Fibroblast of skin of right biceps (primary cell): ENCODE results near the gene PHF13.
A peak's percentile ranks its signal among the peaks of the same experiment; 100 is the strongest.

ENCODE experiments used
- DNase-seq: peaks from one replicate; pipeline ENCODE4 v3.0.0-alpha.2; 2013

Gene PHF13

DNA sequence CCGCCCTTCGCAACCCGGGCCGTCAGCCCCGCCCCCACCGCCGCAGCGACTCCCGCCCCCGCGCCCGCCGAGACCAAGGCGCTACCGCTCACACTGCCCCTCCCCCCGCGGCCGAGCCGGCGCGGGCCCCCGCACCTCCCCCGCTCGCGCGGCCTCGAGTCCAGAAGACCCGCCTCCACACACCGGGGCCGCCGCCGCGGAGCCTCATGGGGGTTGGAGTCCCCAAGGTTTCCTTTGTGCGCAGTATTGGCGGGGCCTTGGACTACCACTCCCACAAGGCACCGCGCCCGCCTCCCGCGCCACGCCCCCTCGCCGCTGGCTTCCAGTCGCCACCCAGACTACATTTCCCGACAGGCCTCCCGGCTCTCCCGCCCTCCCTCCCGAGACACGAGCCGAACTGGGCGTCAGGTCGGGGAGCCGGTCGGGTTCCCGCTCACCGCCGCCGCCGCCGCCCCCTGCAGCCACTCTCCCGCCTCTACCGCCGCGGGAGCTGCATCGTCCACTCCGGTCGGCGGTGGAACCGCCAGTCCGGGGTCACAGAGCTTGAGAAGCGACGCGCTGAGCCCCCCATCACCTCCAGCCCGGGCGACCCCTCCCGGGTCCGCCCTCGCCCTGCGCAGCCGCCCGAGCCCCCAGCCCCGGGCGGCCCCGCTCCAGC lies at the start of gene PHF13:
PHF13 (plus strand) TSS at position 371 of the 658 bp plus-strand sequence. CDS start 336 bp downstream, outside the sequence.
- DNase-seq = peak; percentile 100

DNA sequence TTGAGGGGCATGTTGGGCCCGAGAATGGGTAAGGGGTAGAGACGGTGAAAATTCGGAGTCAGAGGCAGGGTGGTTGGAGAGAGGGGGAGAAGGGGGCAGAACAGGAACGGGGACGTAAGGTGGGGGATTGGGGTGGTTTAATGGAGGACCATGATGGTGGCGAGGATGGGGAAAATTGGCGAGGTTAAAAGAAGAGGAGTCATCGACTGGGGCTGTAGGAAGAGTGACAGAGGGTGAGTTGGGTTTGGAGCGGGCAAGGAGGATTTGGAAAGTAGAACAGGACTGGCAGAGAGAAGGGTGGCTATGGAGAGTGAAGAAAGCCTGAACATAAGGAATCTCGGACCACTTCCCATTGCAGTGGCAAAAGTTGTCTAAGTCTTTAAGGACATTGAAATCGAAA lies 44.5 kb upstream of the PHF13 start:
- no peak for DNase-seq

DNA sequence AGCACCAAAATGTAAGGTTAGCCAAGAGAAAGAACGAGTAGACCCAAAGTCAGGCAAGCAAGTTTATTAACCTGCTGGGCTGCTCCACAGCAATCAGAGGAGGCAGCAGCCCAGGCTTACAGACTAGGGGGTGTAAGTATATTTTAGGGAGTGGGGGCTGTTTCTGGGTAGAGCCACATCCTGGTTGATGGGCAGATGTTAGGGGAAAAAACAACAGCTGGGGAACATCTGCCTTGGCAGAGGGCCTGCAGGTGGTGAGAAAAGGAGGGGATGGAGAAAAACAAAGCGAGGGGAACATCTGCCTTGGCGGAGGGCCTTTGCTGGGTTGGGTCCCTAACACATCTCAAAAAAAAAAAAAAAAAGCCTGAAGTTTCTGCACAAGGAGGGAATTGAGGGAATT lies 43.4 kb upstream of the PHF13 start:
- DNase-seq = no peak

DNA sequence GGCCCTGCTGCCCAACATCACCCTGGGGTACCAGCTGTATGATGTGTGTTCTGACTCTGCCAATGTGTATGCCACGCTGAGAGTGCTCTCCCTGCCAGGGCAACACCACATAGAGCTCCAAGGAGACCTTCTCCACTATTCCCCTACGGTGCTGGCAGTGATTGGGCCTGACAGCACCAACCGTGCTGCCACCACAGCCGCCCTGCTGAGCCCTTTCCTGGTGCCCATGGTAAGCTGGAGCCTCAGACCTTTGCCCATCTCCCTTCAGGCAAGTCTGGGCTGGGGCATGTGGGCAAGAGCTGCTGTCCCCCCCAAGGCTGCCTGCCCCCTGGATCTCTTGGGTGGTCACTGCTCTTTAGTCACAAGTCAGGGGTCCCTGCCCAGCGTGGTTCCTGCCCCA lies 42.5 kb upstream of the PHF13 start:
- DNase-seq = no peak

DNA sequence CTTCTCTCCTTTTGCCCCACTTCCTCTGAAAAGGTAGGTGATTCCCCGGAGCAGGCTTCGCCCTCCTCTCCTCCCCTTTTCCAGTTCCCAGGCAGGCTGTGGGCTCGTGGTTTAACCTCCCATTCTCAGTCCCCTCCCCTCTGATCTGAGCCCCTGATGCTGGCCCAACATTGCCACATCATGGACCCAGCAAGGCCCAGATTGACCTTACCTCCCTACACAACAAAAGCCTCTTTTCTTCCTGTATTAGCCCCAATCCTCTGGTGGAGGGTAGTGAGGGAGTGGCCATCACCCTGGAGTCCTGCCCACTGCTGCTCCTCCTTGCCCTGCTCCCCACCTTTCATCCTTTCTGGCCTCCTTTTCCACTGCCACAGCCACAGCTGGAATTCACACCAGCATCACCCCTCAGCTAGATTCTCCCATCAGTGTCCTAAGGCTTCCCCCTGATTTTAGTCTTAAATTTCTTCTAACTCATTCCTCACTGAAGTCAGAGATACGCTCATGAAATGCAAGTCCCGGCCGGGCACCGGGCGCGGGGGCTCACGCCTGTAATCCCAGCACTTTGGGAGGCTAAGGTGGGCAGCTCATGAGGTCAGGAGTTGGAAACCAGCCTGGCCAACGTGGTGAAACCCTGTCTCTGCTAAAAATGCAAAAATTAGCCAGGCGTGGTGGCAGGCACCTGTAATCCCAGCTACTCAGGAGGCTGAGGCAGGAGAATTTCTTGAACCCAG lies 40.7 kb upstream of the PHF13 start:
- no peak for DNase-seq

DNA sequence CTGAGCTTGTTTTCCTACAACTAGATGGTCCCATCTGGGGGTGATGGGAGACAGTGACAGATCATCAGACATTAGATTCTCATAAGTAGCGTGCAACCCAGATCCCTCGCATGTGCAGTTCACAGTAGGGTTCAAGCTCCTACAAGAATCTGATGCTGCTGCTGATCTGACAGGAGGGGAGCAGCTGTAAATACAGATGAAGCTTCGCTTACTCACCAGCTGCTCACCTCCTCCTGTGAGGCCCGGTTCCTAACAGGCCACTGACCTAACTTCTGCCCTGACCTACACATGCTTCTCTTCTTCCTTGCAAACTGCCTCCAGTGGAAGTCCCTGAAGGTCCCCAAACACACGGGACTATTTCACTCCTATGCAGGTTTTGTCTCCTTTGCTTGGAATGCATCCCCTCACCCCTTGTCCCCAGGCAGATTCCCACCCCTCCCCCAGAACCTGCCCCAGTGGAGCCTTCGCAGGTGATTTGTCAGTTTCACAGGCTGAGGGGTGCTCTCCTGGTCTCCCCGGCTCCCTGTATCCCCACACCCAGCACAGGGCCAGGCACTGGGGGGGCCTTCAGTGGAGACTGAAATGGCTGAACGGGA lies 39.4 kb upstream of the PHF13 start:
- no peak for DNase-seq

DNA sequence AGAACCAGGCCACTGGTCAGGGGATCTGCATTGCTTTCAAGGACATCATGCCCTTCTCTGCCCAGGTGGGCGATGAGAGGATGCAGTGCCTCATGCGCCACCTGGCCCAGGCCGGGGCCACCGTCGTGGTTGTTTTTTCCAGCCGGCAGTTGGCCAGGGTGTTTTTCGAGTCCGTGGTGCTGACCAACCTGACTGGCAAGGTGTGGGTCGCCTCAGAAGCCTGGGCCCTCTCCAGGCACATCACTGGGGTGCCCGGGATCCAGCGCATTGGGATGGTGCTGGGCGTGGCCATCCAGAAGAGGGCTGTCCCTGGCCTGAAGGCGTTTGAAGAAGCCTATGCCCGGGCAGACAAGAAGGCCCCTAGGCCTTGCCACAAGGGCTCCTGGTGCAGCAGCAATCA lies 38.7 kb upstream of the PHF13 start:
- no peak for DNase-seq

DNA sequence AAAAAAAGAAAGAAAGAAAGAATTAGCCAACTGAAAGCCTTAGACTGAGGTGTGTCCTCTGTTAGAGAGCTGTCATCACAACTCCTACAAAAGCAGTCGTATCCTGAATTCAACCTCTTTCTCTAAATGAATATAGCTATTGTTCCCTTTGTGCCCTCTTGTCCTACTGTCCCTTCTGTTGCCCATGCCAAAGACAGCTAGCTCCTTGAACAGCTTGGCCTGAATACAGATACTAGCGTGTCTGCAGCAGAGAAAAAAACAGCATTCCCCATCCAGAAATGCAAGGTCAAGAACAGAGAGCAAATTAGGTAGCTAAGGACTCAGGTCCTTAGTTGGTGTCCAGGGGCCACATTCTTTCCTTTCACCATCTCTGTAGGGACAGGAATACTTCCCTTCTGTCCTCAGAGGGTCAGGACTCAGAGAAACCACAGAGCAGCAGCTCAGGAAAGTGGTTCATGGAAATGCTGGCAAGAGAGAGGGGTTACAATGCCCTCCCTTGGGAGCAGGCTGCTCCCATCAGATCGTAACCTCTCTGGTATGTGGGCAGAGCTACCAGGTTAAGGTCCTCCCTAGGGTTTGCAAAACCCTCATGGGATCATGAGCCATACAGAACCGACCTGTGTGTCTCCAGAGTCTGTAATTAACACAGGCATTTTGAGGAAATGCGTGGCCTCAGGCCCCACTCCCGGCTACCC lies 35.6 kb upstream of the PHF13 start:
- DNase-seq = peak; percentile 9

DNA sequence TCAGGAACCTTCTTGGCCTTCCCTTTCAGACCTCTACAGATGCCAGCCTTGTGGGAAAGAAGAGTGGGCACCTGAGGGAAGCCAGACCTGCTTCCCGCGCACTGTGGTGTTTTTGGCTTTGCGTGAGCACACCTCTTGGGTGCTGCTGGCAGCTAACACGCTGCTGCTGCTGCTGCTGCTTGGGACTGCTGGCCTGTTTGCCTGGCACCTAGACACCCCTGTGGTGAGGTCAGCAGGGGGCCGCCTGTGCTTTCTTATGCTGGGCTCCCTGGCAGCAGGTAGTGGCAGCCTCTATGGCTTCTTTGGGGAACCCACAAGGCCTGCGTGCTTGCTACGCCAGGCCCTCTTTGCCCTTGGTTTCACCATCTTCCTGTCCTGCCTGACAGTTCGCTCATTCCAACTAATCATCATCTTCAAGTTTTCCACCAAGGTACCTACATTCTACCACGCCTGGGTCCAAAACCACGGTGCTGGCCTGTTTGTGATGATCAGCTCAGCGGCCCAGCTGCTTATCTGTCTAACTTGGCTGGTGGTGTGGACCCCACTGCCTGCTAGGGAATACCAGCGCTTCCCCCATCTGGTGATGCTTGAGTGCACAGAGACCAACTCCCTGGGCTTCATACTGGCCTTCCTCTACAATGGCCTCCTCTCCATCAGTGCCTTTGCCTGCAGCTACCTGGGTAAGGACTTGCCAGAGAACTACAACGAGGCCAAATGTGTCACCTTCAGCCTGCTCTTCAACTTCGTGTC lies 34.7 kb upstream of the PHF13 start:
- no peak for DNase-seq

DNA sequence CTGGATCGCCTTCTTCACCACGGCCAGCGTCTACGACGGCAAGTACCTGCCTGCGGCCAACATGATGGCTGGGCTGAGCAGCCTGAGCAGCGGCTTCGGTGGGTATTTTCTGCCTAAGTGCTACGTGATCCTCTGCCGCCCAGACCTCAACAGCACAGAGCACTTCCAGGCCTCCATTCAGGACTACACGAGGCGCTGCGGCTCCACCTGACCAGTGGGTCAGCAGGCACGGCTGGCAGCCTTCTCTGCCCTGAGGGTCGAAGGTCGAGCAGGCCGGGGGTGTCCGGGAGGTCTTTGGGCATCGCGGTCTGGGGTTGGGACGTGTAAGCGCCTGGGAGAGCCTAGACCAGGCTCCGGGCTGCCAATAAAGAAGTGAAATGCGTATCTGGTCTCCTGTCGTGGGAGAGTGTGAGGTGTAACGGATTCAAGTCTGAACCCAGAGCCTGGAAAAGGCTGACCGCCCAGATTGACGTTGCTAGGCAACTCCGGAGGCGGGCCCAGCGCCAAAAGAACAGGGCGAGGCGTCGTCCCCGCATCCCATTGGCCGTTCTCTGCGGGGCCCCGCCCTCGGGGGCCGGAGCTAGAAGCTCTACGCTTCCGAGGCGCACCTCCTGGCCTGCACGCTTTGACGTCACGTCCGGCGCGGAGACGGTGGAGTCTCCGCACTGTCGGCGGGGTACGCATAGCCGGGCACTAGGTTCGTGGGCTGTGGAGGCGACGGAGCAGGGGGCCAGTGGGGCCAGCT lies 34.0 kb upstream of the PHF13 start, which contains the start of gene ZBTB48:
ZBTB48 (plus strand) TSS at position 621 of the 745 bp plus-strand sequence. CDS start 616 bp downstream, outside the sequence.
- peak; percentile 97 for DNase-seq

DNA sequence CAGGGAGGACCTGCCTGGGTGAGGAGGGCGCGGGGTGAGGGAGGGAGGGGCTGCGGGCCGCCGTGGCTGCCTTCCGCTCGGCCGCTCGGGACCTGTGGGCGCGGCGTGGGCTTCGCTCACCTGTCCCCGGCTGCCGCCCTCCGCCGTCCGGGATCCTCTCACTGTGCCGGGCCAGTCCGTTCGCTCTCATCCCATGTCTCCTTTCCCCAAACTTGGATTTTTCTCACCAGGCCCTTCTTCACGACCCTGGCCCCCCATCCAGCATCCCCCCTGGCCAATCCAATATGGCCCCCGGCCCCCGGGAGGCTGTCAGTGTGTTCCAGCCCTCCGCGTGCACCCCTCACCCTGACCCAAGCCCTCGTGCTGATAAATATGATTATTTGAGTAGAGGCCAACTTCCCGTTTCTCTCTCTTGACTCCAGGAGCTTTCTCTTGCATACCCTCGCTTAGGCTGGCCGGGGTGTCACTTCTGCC lies 33.4 kb upstream of the PHF13 start:
- no peak for DNase-seq

DNA sequence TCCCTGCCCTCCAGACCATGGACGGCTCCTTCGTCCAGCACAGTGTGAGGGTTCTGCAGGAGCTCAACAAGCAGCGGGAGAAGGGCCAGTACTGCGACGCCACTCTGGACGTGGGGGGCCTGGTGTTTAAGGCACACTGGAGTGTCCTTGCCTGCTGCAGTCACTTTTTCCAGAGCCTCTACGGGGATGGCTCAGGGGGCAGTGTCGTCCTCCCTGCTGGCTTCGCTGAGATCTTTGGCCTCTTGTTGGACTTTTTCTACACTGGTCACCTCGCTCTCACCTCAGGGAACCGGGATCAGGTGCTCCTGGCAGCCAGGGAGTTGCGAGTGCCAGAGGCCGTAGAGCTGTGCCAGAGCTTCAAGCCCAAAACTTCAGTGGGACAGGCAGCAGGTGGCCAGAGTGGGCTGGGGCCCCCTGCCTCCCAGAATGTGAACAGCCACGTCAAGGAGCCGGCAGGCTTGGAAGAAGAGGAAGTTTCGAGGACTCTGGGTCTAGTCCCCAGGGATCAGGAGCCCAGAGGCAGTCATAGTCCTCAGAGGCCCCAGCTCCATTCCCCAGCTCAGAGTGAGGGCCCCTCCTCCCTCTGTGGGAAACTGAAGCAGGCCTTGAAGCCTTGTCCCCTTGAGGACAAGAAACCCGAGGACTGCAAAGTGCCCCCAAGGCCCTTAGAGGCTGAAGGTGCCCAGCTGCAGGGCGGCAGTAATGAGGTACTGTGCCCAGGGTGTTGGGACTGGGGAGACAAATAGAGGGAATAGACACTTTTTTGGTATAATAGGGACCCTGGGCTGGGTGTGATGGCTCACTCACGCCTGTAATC lies 32.7 kb upstream of the PHF13 start:
- DNase-seq = no peak

DNA sequence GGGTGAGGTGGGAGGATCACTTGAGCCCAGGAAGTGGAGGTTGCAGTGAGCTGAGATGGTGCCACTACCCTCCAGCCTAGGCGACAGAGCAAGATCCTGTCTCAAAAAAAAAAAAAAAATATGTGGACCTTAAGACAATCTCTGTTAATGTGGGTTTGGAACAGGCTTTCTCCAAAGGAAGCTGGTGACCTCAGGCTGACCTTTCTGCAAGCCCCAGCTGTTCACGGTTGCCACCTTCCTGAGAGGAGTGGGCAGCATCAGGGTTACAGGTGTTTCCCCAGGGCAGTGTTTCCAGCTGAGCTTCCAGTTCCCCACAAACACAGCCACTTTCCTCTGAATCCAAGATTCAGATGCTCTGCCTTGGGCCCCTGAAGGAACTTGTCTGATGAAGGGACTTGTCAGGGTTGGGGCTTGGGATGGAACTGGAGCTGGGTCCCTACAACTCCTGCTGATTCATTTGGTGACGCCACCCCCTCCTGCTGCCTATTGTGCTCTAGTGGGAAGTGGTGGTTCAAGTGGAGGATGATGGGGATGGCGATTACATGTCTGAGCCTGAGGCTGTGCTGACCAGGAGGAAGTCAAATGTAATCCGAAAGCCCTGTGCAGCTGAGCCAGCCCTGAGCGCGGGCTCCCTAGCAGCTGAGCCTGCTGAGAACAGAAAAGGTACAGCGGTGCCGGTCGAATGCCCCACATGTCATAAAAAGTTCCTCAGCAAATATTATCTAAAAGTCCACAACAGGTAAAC lies 31.8 kb upstream of the PHF13 start:
- no peak for DNase-seq

DNA sequence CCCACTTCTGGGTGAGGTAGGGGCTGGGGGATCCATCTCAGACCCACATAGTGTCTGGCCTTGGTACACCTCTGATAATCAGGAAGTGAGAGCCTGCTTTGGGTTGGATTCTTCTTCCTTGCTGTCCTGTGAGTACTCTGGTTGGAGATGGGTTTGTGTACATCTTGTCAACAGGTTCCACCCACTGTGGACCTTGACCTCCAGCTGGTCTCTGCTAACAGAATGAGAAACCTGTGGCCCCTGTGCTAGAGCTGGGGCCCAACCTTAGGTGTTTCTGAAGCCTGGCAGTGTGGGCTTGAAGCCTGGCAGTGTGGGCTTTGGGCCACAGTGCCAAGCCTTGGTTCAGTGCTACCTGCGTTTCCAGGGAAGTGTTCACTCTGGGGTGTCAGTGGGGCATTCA lies 31.2 kb upstream of the PHF13 start:
- DNase-seq = no peak

DNA sequence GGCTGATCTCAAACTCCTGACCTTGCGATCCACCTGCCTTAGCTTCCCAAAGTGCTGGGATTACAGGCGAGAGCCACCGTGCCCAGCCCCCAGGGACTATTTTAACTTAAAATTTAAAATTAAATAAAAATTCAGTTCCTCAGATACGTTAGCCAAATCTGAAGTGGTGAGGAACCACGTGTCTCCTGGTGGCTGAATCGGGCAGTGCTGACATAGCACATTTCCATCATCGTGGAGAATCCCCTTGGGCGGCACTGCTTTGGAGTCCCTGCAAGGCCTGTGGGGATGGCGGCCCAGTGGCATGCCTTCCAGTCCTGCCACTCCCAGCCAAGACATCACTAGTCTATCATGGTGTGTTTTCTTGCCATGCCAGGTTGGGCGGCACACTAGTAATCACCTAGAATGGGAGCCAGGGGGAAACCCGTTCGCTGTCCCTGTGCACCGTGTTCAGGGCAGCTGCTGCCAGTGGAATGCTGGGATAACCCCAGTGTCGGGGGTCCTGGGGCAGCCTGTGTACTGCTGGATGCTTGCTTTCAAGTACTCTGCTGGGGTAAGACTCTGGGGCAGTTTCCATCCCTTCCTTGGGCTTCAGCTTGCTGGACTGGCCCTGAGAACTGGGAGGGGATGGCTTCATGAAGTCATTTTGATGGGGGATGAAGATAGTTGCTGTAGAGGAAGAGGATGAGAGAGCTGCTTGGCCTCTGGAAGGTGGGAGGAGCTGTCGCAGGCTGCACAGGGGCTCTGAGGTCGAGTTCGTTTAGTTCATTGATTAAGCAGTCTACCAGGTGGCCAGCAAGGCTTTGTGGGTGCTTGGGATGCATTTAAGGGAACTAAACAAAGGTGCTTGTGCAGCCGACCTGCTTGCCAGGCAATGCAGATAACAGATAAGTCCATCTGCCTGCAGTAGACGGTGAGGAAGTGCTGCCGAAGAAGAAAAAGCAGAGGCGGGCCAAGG lies 29.1 kb upstream of the PHF13 start:
- no peak for DNase-seq

DNA sequence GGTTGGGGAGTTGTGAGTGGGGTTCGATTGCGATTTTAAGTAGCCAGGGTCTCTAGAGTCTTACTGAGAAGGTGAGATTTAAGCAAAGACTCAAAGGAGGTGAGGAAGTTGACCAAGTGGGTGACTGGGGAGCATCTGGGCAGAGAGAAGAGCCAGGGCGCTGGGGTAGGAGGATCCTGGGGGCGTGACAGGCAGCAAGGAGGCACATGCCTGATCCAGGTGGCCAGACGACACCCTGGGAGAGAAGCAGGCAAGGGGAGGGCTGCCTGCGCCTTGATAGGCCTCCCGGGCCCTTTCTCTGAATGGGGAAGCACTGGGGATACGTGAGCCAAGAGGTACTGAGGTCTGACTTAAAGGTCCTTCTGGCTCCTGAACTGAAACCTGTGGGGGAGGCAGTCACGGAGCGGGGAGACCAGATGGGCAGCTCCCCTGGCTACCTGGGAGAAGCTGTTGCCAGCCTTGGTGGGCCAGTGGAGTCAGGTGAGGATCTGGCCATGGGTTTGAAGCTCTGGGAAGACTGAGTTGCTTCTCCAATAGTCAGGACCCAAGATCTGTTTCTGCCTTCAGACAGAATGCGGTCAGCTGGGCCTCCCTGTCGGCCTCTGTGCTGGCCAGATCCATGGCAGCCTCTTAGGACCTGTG lies 28.3 kb upstream of the PHF13 start:
- no peak for DNase-seq

DNA sequence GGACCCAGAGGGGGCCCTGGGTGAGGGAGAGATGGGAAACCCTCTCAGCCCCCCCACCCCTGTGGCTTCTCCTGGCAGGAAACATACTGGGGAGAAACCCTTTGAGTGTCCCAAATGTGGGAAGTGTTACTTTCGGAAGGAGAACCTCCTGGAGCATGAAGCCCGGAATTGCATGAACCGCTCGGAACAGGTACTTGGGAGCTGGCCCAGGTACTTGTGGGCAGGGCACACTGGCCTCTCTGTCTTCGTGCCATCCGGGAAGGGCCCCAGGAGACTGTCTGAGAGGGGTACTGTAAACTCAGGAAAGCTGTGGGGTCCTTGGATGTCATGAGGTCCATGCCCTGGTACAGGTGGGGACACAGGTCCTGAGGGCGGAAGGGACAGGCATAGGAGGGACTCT lies 27.7 kb upstream of the PHF13 start:
- no peak for DNase-seq

DNA sequence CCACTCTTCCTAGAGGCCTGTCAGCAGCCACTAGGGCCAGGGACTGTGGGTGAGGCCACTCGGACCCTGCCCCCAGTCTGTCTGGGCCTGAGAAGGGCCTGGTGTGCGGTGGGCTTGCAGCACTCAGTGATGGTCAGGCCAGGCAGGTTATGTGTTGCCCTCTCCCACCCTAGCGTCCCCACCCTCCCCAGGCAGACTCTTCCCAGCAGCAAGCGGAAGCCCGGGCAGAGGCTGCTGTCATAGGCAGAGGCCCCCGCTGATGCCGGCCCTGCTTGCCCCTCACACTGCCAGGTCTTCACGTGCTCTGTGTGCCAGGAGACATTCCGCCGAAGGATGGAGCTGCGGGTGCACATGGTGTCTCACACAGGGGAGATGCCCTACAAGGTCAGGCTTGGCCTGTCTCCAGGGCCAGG lies 27.1 kb upstream of the PHF13 start:
- DNase-seq = no peak
